ENCODE measurements around the gene BICRA. TPM values are rescaled to one million over a fixed set of nuclear protein-coding genes. Genes with fewer than 3 reads are reported as not detected.
"Not testable (repeated sequence)": the region's sequence is repeated elsewhere in the genome, so short reads cannot be mapped to it uniquely, and the experiment has no call there.

Gene BICRA
- total RNA-seq, 1 donor from 2014 or later: 13.4 TPM

GRCh38 chr19:47628078-47628771 lies 19.3 kb downstream of the BICRA start:
- DNase-seq (ENCODE audit: low spot score): no peak
- Mint-ChIP-seq H3K27me3 (ENCODE audit: low read depth) (no peaks in the 10 kb centered on the region), H3K36me3 (ENCODE audit: low read depth) (no peaks in the 10 kb centered on the region), H3K4me3 (ENCODE audit: unreplicated experiment) (no peak overlapping the region), H3K9me3 (ENCODE audit: low read depth) (no peaks in the 10 kb centered on the region), H3K27ac (ENCODE audit: unreplicated experiment) (no peak overlapping the region), H3K4me1 (ENCODE audit: low read depth) (peaks cover 28% of the 10 kb centered on the region)
- TF ChIP-seq CTCF (IDR thresholded peaks at IDR 0.05): no peak

- H3K9me3 Mint-ChIP-seq (ENCODE audit: low read depth): no peaks in the 10 kb centered on the region
- H3K4me3 Mint-ChIP-seq (ENCODE audit: unreplicated experiment): no peak overlapping the region
- no peak for TF ChIP-seq CTCF (IDR thresholded peaks at IDR 0.05)
- no peak overlapping the region for H3K27ac Mint-ChIP-seq (ENCODE audit: unreplicated experiment)
- no peak for DNase-seq (ENCODE audit: low spot score)
- H3K36me3 Mint-ChIP-seq (ENCODE audit: low read depth): no peaks in the 10 kb centered on the region
- H3K4me1 Mint-ChIP-seq (ENCODE audit: low read depth): peaks cover 22% of the 10 kb centered on the region
- no peaks in the 10 kb centered on the region for H3K27me3 Mint-ChIP-seq (ENCODE audit: low read depth)
These were observed 21.7 kb downstream of the BICRA start for GRCh38 chr19:47630594-47630993.

DNA sequence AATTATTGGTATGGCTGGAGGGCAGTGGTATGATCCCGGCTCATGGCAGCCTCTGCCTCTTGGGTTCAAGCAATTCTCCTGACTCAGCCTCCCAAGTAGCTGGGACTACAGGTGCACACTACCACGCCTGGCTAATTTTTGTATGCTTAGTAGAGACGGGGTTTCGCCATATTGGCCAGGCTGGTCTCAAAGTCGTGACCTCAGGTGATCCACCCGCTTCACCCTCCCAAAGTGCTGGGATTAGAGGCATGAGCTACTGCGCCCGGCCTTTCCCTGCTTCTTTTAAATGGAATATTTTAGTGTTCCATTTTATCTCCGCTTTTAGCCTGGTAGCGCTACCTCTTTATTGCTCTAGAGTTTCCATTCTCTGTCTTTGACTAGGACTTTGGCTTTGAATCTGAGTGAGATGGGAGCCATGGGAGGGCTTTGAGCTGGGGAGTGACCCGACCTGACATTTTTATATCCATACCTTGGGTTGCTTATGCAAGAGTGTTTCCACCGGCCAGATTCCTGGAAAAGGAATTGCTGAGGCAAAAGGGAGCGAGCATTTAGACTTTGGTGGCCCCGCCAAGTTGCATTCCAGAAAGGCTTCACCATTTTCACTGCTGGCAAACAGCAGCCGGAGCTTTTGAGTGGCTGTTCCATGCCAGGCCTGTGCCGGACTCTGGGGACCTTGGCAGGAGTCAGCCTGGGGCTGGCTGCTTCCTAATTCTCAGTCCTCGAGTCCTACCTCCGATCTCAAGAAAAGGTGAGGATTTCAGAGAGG lies 22.9 kb downstream of the BICRA start:
- H3K9me3 Mint-ChIP-seq (ENCODE audit: low read depth): no peaks in the 10 kb centered on the region
- H3K4me1 Mint-ChIP-seq (ENCODE audit: low read depth): peaks cover 23% of the 10 kb centered on the region
- no peak for DNase-seq (ENCODE audit: low spot score)
- peak overlapping the region; percentile 0 for H3K27ac Mint-ChIP-seq (ENCODE audit: unreplicated experiment)
- no peaks in the 10 kb centered on the region for H3K36me3 Mint-ChIP-seq (ENCODE audit: low read depth)
- no peaks in the 10 kb centered on the region for H3K27me3 Mint-ChIP-seq (ENCODE audit: low read depth)
- no peak overlapping the region for H3K4me3 Mint-ChIP-seq (ENCODE audit: unreplicated experiment)
- no peak for TF ChIP-seq CTCF (IDR thresholded peaks at IDR 0.05)

DNA sequence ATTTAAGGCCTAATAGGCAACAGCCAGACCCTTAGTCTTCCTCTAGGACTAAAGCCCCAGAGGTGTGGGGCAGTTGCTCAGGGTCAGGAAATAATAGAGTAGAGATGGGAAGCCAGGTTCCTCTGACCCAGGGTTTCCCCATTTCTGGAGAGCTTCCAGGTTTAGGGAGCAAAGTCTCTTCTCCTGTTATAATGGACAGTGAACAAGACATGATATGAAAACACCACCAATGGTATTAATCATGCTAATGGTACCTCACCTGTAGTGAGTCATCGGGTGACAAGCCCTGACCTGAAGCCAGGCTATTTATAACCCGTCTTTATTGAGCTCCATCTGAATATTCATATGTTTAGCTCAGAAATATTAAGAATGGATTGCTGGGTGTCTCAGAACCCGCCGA lies 24.6 kb downstream of the BICRA start:
- Mint-ChIP-seq H3K4me1 (ENCODE audit: low read depth) (peaks cover 26% of the 10 kb centered on the region), H3K27me3 (ENCODE audit: low read depth) (no peaks in the 10 kb centered on the region), H3K9me3 (ENCODE audit: low read depth) (no peaks in the 10 kb centered on the region), H3K27ac (ENCODE audit: unreplicated experiment) (no peak overlapping the region), H3K36me3 (ENCODE audit: low read depth) (no peaks in the 10 kb centered on the region), H3K4me3 (ENCODE audit: unreplicated experiment) (no peak overlapping the region)
- TF ChIP-seq CTCF (IDR thresholded peaks at IDR 0.05): no peak
- DNase-seq (ENCODE audit: low spot score): no peak

GRCh38 chr19:47633996-47634395 lies 25.1 kb downstream of the BICRA start:
- H3K27me3 Mint-ChIP-seq (ENCODE audit: low read depth): no peaks in the 10 kb centered on the region
- peak overlapping the region; percentile 22 for H3K27ac Mint-ChIP-seq (ENCODE audit: unreplicated experiment)
- no peak for DNase-seq (ENCODE audit: low spot score)

GRCh38 chr19:47635152-47635754 lies 26.3 kb downstream of the BICRA start:
- not testable (repeated sequence) for H3K27ac Mint-ChIP-seq (ENCODE audit: unreplicated experiment); H3K27me3 Mint-ChIP-seq (ENCODE audit: low read depth); H3K36me3 Mint-ChIP-seq (ENCODE audit: low read depth); DNase-seq (ENCODE audit: low spot score); H3K9me3 Mint-ChIP-seq (ENCODE audit: low read depth); H3K4me3 Mint-ChIP-seq (ENCODE audit: unreplicated experiment)
- peaks cover 26% of the 10 kb centered on the region for H3K4me1 Mint-ChIP-seq (ENCODE audit: low read depth)

More at GRCh38 chr19:47633996-47634395, 25.1 kb downstream of the BICRA start:
- Mint-ChIP-seq H3K9me3 (ENCODE audit: low read depth) (no peaks in the 10 kb centered on the region), H3K36me3 (ENCODE audit: low read depth) (no peaks in the 10 kb centered on the region), H3K4me1 (ENCODE audit: low read depth) (peaks cover 26% of the 10 kb centered on the region), H3K4me3 (ENCODE audit: unreplicated experiment) (no peak overlapping the region)
- TF ChIP-seq CTCF (IDR thresholded peaks at IDR 0.05): no peak
